ENCODE data around the gene LRRFIP1.
"Not testable (repeated sequence)": the region's sequence is repeated elsewhere in the genome, so short reads cannot be mapped to it uniquely, and the experiment has no call there.

DNA sequence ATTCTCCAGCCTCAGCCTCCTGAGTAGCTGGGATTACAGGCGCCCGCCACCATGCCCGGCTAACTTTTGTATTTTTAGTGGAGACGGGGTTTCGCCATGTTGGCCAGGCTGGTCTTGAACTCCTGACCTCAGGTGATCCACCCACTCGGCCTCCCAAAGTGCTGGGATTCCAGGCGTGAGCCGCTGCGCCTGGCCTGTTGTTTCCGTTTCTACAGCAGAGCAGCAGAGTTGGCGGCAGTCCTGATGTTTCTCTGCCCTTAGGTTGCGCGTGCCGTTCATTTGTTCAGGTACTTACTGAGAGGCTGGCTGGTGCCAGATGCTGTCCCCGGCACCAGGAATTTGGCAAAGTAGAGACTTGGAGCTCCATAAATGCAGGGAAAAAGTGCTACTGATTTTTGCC is 123.1 kb downstream of the LRRFIP1 start:
- not testable (repeated sequence) for TF ChIP-seq POLR2AphosphoS5 (IDR thresholded peaks at IDR 0.05)
- TF ChIP-seq, protein P1, sequence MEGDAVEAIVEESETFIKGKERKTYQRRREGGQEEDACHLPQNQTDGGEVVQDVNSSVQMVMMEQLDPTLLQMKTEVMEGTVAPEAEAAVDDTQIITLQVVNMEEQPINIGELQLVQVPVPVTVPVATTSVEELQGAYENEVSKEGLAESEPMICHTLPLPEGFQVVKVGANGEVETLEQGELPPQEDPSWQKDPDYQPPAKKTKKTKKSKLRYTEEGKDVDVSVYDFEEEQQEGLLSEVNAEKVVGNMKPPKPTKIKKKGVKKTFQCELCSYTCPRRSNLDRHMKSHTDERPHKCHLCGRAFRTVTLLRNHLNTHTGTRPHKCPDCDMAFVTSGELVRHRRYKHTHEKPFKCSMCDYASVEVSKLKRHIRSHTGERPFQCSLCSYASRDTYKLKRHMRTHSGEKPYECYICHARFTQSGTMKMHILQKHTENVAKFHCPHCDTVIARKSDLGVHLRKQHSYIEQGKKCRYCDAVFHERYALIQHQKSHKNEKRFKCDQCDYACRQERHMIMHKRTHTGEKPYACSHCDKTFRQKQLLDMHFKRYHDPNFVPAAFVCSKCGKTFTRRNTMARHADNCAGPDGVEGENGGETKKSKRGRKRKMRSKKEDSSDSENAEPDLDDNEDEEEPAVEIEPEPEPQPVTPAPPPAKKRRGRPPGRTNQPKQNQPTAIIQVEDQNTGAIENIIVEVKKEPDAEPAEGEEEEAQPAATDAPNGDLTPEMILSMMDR (IDR thresholded peaks at IDR 0.05), result not testable (repeated sequence)

Measured in prostate gland (tissue), 2 donors.